AG04449 (cell line): ENCODE data around the gene TTC33.
"Not testable (repeated sequence)": the region's sequence is repeated elsewhere in the genome, so short reads cannot be mapped to it uniquely, and the experiment has no call there.

Source experiments
- CTCF ChIA-PET: fragments of 350-600 bp; formaldehyde crosslinking; extraction: SDS; loops from one replicate; lab custom pipeline; 2021; ENCODE audit warnings: antibody characterized with exemption; lab: Yijun Ruan, JAX
- POLR2A ChIA-PET: fragments of 400-600, 350-600 bp; formaldehyde crosslinking; extraction: SDS; loops from one replicate; lab custom pipeline; 2020; ENCODE audit warnings: antibody characterized with exemption, inconsistent platforms; lab: Yijun Ruan, JAX
- DNase-seq: peaks from one replicate; pipeline ENCODE4 v3.0.0-alpha.2; 2010; ENCODE audit warnings: low read depth, low spot score
- H3K4me3 ChIP-seq: 2 replicates; pipeline ENCODE4 v1.5.1; 2011; ENCODE audit warnings: low read depth, mild to moderate bottlenecking, control low read depth, low read length
- TF ChIP-seq, protein P1 (sequence below): IDR thresholded peaks from one replicate; pipeline ENCODE4 v1.5.1; 2011; ENCODE audit warnings: mild to moderate bottlenecking, moderate library complexity, low read length, control low read depth, inconsistent platforms; ENCODE audit not compliant: insufficient read depth; ENCODE audit errors: missing control alignments

TTC33 gene

DNA sequence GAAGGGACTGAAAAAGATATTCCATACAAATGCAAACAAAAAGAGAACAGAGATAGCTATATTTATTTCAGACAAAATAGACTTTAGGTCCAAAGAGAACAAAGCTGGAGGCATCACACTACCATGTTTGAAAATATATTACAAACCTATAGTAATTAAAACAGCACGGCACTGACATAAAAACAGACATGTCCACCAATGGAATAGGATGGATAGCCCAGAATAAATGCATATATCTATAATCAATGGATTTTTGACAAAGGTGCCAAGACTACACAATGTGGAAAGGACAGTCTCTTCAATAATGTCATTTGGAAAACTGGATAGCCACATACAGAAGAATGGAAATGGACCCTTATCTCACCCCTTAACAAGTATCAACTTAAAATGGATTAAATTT lies 32.2 kb upstream of the TTC33 start:
- no peak for DNase-seq
- CTCF ChIA-PET: interaction anchor here (1.4 to 1.8 kb wide), 4 partner anchors 10 to 33 kb away, joined by 4 to 5 read pairs (median 4); no protein-coding TSS in a partner anchor
- TF ChIP-seq, protein P1, sequence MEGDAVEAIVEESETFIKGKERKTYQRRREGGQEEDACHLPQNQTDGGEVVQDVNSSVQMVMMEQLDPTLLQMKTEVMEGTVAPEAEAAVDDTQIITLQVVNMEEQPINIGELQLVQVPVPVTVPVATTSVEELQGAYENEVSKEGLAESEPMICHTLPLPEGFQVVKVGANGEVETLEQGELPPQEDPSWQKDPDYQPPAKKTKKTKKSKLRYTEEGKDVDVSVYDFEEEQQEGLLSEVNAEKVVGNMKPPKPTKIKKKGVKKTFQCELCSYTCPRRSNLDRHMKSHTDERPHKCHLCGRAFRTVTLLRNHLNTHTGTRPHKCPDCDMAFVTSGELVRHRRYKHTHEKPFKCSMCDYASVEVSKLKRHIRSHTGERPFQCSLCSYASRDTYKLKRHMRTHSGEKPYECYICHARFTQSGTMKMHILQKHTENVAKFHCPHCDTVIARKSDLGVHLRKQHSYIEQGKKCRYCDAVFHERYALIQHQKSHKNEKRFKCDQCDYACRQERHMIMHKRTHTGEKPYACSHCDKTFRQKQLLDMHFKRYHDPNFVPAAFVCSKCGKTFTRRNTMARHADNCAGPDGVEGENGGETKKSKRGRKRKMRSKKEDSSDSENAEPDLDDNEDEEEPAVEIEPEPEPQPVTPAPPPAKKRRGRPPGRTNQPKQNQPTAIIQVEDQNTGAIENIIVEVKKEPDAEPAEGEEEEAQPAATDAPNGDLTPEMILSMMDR: no peak
- POLR2A ChIA-PET: interaction anchor here (0.6 kb wide), 1 partner anchor 9 kb away, joined by 3 read pairs; no protein-coding TSS in a partner anchor
- no peak overlapping the region for H3K4me3 ChIP-seq

DNA sequence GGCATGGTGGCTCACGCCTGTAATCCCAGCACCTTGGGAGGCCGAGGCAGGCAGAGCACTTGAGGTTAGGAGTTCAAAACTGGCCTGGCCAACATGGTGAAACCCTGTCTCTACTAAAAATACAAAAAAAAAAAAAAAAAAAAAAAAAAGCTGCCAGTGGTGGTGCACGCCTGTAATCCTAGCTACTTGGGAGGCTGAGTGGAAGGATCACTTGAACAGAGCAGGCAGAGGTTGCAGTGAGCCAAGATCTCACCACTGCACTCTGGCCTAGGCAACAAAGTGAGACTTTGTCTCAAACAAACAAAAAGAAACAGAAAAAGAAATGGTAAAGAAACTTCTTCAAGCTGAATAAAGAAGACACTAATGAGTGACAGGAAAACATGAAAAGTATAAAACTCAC lies 30.9 kb upstream of the TTC33 start:
- H3K4me3 ChIP-seq, DNase-seq, POLR2A ChIA-PET: not testable (repeated sequence)
- CTCF ChIA-PET: interaction anchor here (0.9 to 1.7 kb wide), 3 partner anchors 13 to 32 kb away, joined by 3 to 4 read pairs (median 4); no protein-coding TSS in a partner anchor

DNA sequence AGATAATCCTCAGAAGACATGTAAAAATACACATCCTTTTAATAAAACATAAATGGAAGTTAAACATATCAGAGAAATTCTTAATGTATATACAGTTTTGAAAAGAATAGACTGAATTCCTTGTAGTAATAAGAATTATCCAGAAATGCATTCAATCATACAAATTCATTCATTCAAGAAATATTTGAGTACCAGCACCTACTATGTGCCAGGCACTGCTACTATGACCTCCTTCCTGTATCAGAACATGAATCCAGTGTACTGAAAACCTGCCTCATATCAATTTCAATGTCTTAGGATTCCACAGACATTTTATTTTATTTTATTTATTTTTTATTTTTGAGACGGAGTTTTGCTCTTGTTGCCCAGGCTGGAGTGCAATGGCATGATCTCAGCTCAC lies 29.2 kb upstream of the TTC33 start:
- TF ChIP-seq, protein P1: no peak
- POLR2A ChIA-PET: no interaction called here
- CTCF ChIA-PET: interaction anchor here (1.0 kb wide), 1 partner anchor 12 kb away, joined by 4 read pairs; the partner anchor contains the start of gene PRKAA1
- no peak overlapping the region for H3K4me3 ChIP-seq
- DNase-seq: no peak

DNA sequence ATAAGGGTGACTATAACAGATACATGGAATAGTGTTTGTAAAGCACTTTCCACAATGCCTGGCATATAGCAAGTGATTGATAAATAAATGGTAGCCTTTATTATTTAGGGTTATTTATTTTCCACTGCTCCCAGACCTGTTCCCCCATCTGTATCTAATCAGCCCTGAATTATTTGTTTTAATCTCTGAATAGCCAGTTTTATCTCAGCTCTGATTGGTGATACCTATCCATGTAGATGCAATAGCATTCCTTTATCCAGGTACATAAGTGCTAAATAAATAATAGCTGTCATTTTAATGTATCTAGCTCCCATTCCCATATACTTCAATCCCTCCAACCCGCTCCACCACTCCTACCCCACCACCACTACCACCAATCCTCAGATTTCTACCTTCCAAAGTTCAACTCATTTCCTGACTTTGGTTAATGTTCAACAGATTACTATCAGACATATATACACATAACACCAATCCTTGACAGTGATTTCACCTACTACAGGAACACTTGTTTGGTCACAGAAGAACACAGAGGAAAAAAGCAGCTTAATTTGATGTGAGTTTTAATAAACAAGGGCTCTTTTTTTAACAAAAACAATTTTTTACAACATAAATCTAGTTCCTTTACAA lies 28.4 kb upstream of the TTC33 start:
- POLR2A ChIA-PET: no interaction called here
- H3K4me3 ChIP-seq: no peak overlapping the region
- no peak for DNase-seq
- CTCF ChIA-PET: interaction anchor here (1.0 kb wide), 1 partner anchor 13 kb away, joined by 4 read pairs; the partner anchor contains the start of gene PRKAA1
- TF ChIP-seq, protein P1: no peak

DNA sequence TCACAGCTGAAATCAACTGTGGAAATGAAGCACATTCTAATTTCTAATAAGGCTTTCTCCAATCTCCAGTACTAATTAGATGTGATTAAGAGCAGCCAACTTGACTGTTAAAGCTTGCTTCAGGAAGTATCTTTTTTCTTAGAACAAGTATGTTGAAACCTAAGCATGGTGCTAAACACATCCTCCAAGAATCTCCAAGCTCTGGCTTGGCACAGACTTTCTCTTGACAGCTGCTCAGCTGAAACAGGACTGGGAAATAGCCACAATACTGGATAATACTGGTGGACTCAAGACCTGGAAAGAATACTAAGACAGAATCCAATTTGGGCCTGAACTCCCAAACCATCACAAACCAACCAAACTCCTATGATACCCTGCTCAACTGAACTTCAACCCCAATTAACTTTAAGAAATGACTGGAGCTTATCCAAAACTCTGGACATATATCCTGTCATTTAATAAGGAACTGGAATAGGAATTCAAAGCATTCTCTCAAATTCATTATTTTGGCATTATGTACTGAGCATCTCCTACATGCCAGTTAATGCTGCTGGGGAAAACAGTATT lies 26.2 kb upstream of the TTC33 start:
- TF ChIP-seq, protein P1: no peak
- CTCF ChIA-PET: no interaction called here
- DNase-seq: no peak
- H3K4me3 ChIP-seq: no peak overlapping the region
- POLR2A ChIA-PET: no interaction called here

DNA sequence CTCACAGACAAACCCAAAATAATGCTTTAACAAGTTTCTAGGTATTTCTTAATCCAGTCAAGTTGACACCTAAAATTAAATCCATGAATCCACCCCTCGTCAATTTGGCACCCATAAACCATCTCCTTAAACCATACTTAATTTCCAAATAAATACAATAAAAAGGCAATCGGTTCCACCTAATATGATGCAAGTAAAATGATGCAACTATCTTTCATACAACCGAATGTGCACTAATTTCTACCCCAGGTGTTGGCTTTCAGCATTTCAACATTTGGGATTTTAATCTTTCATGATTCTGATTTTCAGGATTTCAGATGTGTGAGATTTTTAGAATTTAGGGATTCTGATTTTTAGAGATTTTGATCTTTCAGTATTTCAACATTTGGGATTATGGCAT lies 25.1 kb upstream of the TTC33 start:
- DNase-seq: no peak
- POLR2A ChIA-PET: no interaction called here
- TF ChIP-seq, protein P1: no peak
- CTCF ChIA-PET: no interaction called here
- no peak overlapping the region for H3K4me3 ChIP-seq

DNA sequence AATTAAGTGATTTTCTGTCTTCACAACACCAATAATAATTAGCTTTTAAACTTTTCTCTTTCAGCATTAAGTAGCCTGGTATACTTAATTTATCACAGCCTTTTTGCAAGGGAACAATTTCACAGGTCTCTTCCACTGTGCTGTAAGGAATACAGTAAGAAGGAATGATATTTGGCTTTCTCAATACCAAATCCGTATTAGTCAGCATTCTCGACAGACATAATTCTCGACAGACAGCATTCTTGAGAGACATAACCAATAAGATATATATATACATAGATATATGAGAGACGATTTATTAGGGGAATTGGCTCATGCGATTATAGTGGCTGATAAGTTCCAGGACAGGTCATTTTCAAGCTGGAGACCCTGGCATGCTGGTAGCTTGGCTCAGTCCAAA lies 24.4 kb upstream of the TTC33 start:
- TF ChIP-seq, protein P1: no peak
- DNase-seq: no peak

More for the DNA sequence above, 24.4 kb upstream of the TTC33 start:
- CTCF ChIA-PET: no interaction called here
- no peak overlapping the region for H3K4me3 ChIP-seq
- POLR2A ChIA-PET: no interaction called here
